Endothelial cell of umbilical vein (primary cell): ENCODE measurements around the gene MCCC2. TPM values are rescaled to one million over a fixed set of nuclear protein-coding genes. Genes with fewer than 3 reads are reported as not detected.

Experiments
- BruUV-seq: library from RNA; stranded (reverse); fragments of 400-500 nt; replicated peaks from 2 replicates; lab custom pipeline; 2021; lab: Mats Ljungman, UMichigan
- CTCF ChIA-PET: fragments of 300-600, 350-600 bp; sonication (Branson Sonifier 250); formaldehyde crosslinking; loops from one replicate; lab custom pipeline; 2021; ENCODE audit warnings: antibody characterized with exemption, inconsistent platforms; lab: Charles Lee
- POLR2A ChIA-PET: fragments of 300-600, 350-600 bp; sonication (Branson Sonifier 250); formaldehyde crosslinking; loops from one replicate; lab custom pipeline; 2021; ENCODE audit warnings: antibody characterized with exemption, inconsistent platforms; lab: Charles Lee
- DNase-seq: peaks from one replicate; pipeline ENCODE4 v3.0.0-alpha.2; 2011; ENCODE audit warnings: low read depth, low spot score
- FAIRE-seq: peaks from 2 replicates; lab custom pipeline; 2011; peaks lifted over from hg19 to GRCh38; lab: Jason Lieb, UNC
- H2AFZ ChIP-seq: 2 replicates; pipeline ENCODE4 v1.6.0; 2012; ENCODE audit warnings: low read depth, low read length, control low read depth, inconsistent platforms
- H3K27ac ChIP-seq: 2 replicates; pipeline ENCODE4 v1.5.1; 2011; ENCODE audit warnings: low read depth, mild to moderate bottlenecking, control low read depth, low read length, moderate library complexity; ENCODE audit not compliant: insufficient read depth
- H3K27me3 ChIP-seq, 2 experiments: 2 replicates each; pipeline versions ENCODE4 v1.6.0 to v1.6.1; 2011; ENCODE audit warnings: low read length in 2 of 2, mixed read lengths in 1 of 2; ENCODE audit not compliant: control insufficient read depth in 2 of 2, insufficient read depth in 2 of 2
- H3K36me3 ChIP-seq, 2 experiments: 2 replicates in 1 of 2; 3 replicates in 1 of 2; pipeline ENCODE4 v1.5.1; 2011; ENCODE audit warnings: low read length in 2 of 2, mild to moderate bottlenecking in 1 of 2, moderate library complexity in 1 of 2; ENCODE audit not compliant: control insufficient read depth in 2 of 2, insufficient read depth in 2 of 2; ENCODE audit errors: extremely low read depth in 1 of 2
- H3K4me1 ChIP-seq: 3 replicates; pipeline ENCODE4 v1.5.1; 2011; ENCODE audit warnings: mild to moderate bottlenecking, low read length; ENCODE audit not compliant: control insufficient read depth, insufficient read depth; ENCODE audit errors: extremely low read depth
- H3K4me2 ChIP-seq: 2 replicates; pipeline ENCODE4 v1.6.1; 2011; ENCODE audit warnings: low read length, control low read depth, mixed read lengths; ENCODE audit not compliant: insufficient read depth
- H3K4me3 ChIP-seq, 3 experiments: fragments of 200-600 bp in 1 of 3; sonication (generic), shearing (Covaris generic) in 1 of 3; replicated peaks in 1 of 3; 2 replicates each; pipeline ENCODE4 v1.5.1; 2011 to 2016; ENCODE audit warnings: control low read depth in 3 of 3, low read length in 3 of 3, mild to moderate bottlenecking in 2 of 3, inconsistent platforms in 1 of 3, low read depth in 1 of 3, moderate library complexity in 1 of 3; ENCODE audit not compliant: insufficient read depth in 1 of 3
- H3K79me2 ChIP-seq: 2 replicates; pipeline ENCODE4 v1.6.0; 2012; ENCODE audit warnings: low read length, inconsistent platforms; ENCODE audit not compliant: control insufficient read depth, insufficient read depth
- H3K9ac ChIP-seq: replicated peaks from 2 replicates; pipeline ENCODE3; 2011; ENCODE audit warnings: low read length, control low read depth; ENCODE audit not compliant: insufficient read depth; ENCODE audit errors: extremely low read depth
- H3K9me1 ChIP-seq: replicated peaks from 3 replicates; pipeline ENCODE4 v1.6.0; 2011; ENCODE audit warnings: mild to moderate bottlenecking, low read length; ENCODE audit not compliant: control insufficient read depth, insufficient read depth; ENCODE audit errors: extremely low read depth
- H3K9me3 ChIP-seq: replicated peaks from 2 replicates; pipeline ENCODE4 v1.5.1; 2012; ENCODE audit warnings: low read length, inconsistent platforms; ENCODE audit not compliant: control insufficient read depth, insufficient read depth
- H4K20me1 ChIP-seq: replicated peaks from 2 replicates; pipeline ENCODE3; 2011; ENCODE audit warnings: mild to moderate bottlenecking, low read length; ENCODE audit not compliant: control insufficient read depth, insufficient read depth; ENCODE audit errors: extremely low read depth
- FOS ChIP-seq: IDR thresholded peaks from 2 replicates; pipeline ENCODE4 v1.6.1; 2011; ENCODE audit warnings: mild to moderate bottlenecking, low read length, moderate library complexity, borderline replicate concordance; ENCODE audit not compliant: insufficient read depth
- JUN ChIP-seq: IDR thresholded peaks from 2 replicates; pipeline ENCODE4 v1.6.1; 2011; ENCODE audit warnings: borderline replicate concordance, low read depth; ENCODE audit not compliant: insufficient read length, insufficient read depth
- POLR2A ChIP-seq: IDR thresholded peaks from 2 replicates; pipeline ENCODE4 v1.6.1; 2012; ENCODE audit warnings: low read depth, mild to moderate bottlenecking, control low read depth, low read length
- dilution Hi-C: fragments of 300-500 bp; cut with MboI; formaldehyde crosslinking; loops from one replicate; pipeline ENCODE4 v1.15.0; 2019; ENCODE audit warnings: low sequenced_read_pairs; ENCODE audit not compliant: extremely low pct_ligation_motif_present
- intact Hi-C: fragments of 100-400 bp; cut with micrococcal nuclease; formaldehyde crosslinking; loops from one replicate; pipeline ENCODE4 v1.10.0; 2022
- polyA plus RNA-seq, 4 experiments: library from polyadenylated mRNA; depleted of rRNA in 3 of 4; stranded (reverse) in 3 of 4; unstranded in 1 of 4; fragments of >200 nt; gene quantifications; 2 replicates each; pipeline versions ENCODE4 v1.2.1 to v1.2.3, GENCODE V29; 2011 to 2012; ENCODE audit warnings: missing spikeins in 1 of 4
- total RNA-seq: library from RNA; stranded (reverse); gene quantifications from 2 replicates; pipeline ENCODE4 v1.2.3, GENCODE V29; 2021
- TF ChIP-seq, protein P1 (sequence below): IDR thresholded peaks from 2 replicates; pipeline ENCODE4 v1.6.1; 2011; ENCODE audit not compliant: insufficient read depth, insufficient read length

Gene MCCC2
- total and polyA plus RNA-seq, 2 donors (not counting 3 experiments of a cell fraction or from before 2014, with no cell fraction given): 27.9 to 28.6 TPM

DNA sequence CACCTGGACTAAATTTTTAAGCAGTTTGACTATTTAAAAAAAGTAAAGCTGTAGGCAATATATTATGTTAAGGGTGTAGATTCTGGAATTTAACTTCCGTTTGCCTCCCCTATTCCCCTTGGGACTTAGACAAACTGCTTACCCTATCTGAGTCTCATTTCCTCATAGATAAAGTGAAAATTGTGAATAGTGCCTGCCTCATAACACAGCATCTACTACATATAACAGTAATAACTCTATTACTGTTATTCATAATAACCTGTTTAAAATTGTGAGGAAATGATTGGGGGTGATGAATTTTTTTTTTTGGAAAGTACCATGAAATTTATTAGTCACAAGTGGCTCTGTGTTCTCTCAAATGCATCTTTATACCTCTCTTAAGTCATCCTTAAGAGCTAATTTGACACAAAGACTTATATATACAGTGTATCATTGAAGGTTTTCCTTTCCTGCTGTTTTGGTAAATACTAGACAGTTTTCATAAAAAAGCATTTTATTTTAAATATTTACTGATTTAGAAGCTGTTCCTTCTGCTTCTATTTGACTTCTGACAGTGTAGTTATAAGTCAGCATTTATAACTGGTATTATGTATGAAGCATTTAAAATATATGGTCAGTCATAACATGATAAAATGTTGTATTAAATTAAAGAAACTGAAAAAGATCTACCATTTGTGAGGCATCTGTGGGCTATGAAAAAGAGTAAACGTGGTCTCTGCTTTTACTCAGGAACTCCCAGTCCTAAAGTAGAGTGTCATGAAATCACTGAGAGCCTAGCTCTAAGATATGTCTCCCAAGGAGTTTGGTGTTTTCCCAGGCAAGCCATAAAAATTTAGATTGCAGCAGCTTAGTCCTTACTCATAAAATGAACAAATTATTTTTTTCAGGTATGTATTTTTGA, 46.4 kb downstream of the MCCC2 start:
- Histone ChIP-seq H2AFZ (no peak overlapping the region), H3K4me3 (no peak overlapping the region), H3K4me1 (no peaks in the 10 kb centered on the region), H3K9me3 (no peaks in the 10 kb centered on the region), H4K20me1 (no peaks in the 10 kb centered on the region), H3K4me2 (no peak overlapping the region), H3K27me3 (no peaks in the 10 kb centered on the region), H3K9ac (no peak overlapping the region), H3K79me2 (no peaks in the 10 kb centered on the region), H3K9me1 (no peaks in the 10 kb centered on the region), H3K36me3 (peaks cover 0 to 4% of the 10 kb centered on the region in 2 experiments), H3K27ac (no peak overlapping the region)
- BruUV-seq: no TSS peak
- dilution Hi-C loops: no loop called here
- no peak for FAIRE-seq
- ChIA-PET CTCF (interaction anchor here (0.9 kb wide), 1 partner anchor 14 kb away, joined by 3 read pairs; no protein-coding TSS in a partner anchor), POLR2A (no interaction called here)
- TF ChIP-seq POLR2A (no peak), JUN (no peak)
- intact Hi-C loops: no loop called here
- no peak for DNase-seq

DNA sequence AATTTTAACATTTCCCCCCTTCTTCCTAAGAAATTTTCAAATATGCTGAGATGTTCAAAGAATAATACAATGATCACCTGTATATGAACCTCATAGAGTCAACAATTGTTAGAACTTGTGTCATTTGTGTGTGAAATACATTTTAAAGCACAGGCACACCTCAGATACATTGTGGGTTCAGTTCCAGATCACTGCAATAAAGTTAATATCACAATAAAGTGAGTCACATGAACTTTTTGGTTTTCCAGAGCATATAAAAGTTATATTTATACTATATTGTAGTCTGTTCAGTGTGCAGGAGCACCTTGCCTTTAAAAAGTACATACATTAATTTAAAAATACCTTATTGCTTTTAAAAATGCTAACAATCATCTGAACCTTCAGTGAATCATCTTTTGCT, 50.0 kb downstream of the MCCC2 start:
- H3K4me3 ChIP-seq: no peak overlapping the region
- BruUV-seq: no TSS peak
- ChIA-PET CTCF (no interaction called here), POLR2A (no interaction called here)
- peaks cover under 1 to 4% of the 10 kb centered on the region in 2 experiments for H3K36me3 ChIP-seq
- no peaks in the 10 kb centered on the region for H3K4me1 ChIP-seq
- no peak overlapping the region for H3K9ac ChIP-seq
- no peak overlapping the region for H3K27ac ChIP-seq
- intact Hi-C loops: no loop called here
- TF ChIP-seq JUN (no peak), FOS (no peak)
- TF ChIP-seq, protein P1, sequence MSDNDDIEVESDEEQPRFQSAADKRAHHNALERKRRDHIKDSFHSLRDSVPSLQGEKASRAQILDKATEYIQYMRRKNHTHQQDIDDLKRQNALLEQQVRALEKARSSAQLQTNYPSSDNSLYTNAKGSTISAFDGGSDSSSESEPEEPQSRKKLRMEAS: no peak
- DNase-seq (no peak), FAIRE-seq (no peak)
- no peak overlapping the region for H3K4me2 ChIP-seq
- dilution Hi-C loops: no loop called here
- no peaks in the 10 kb centered on the region for H3K27me3 ChIP-seq
- H2AFZ ChIP-seq: no peak overlapping the region
- no peaks in the 10 kb centered on the region for H3K9me1 ChIP-seq
- no peaks in the 10 kb centered on the region for H3K9me3 ChIP-seq
- H3K79me2 ChIP-seq: no peaks in the 10 kb centered on the region
- H4K20me1 ChIP-seq: no peaks in the 10 kb centered on the region
